ENCODE measurements around the gene MRGPRG. TPM values are rescaled to one million over a fixed set of nuclear protein-coding genes. Genes with fewer than 3 reads are reported as not detected.

The MRGPRG gene
- total RNA-seq, 1 donor from 2014 or later = not detected

DNA sequence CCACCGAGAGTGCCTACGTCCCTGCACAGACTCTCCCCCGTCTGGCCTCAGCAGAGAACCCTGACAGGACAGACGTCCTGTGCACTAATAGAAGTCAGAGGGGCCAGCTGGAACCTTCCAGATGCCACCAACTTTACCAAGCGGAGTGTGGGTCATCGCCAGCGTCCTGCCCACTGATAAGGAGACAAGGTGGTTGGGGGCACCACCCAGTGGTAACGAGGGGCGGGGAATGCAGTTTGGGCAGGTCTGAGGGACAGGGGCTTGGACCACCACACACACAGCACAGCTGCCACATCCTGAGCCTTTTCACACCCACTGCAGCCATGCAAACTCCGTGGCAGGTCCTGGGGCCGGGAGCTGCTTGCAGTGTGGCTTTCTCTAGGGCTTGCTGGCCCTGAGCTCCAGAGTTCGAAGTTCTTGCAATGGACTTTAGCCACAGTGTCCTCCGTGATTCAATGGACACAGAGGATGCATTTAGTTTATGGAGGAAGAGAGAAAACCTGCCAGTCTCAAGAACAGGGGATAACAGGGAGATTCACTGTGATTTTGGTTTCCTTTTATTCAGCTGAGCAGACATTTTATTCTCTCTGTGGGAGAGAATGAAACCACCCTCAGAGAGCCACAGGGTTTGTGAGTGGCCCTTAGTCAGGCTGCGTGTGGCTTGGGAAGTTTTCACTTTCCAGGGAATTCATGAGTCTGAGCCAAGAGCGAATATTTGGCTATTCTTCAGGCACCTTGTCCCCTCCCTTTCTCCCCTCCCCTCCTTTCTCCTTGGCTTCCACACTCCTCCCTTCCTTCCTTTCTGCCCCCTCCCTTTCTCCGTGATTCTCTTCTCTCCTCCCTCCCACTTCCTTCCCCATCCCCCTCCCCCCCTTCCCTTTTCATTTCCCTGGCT, 13.1 kb downstream of the MRGPRG start:
- no peaks in the 10 kb centered on the region for H3K36me3 ChIP-seq
- no peak for TF ChIP-seq CTCF (IDR thresholded peaks at IDR 0.05)
- H3K4me1 ChIP-seq = peaks cover 10% of the 10 kb centered on the region
- ATAC-seq (no peak), DNase-seq (no peak)
- no peak overlapping the region for H3K27ac ChIP-seq
- intact Hi-C loops (cut with DNase I) = no loop called here
- H3K27me3 ChIP-seq = peaks cover 28% of the 10 kb centered on the region
- H3K4me3 ChIP-seq = no peak overlapping the region
- no peaks in the 10 kb centered on the region for H3K9me3 ChIP-seq

DNA sequence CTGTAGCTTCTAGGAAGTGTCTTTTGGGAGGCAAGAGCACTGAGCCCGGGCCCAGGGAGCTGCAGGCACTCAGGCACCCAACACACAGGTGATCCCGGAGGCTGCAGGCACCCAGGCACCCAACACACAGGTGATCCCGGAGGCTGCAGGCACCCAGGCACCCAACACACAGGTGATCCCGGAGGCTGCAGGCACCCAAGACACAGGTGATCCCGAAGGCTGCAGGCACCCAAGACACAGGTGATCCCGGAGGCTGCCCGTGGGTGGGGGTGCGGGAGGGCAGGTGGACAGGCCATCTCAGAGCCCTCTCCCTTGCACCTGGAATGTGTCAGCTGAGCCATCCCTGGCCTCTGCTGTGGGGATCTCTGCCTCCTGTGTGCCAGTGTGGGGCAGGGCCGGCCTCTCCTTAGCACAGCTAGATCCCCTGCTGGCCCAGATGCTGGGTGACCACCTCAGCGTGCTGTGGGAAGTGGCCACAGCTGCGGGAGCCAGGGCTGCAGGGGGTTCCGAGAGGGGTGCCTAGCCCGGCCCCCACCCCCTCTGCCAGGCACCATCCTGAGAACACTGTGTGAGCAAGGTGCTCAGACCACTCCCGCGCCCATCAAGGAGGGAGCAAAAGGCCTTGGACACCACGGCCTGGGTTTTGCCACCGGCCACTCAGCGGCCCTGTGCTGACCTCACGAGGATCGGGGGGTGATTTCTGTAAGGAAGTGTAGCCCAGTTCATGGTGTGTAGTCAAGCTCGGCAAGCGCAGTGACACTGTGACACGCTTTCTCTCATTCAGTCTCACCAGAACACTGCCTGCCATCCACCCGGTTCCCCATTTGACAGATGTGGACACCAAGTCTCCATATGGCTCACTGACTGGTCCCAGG, 14.2 kb downstream of the MRGPRG start:
- DNase-seq (no peak), ATAC-seq (no peak)
- Histone ChIP-seq H3K27ac (no peak overlapping the region), H3K9me3 (no peaks in the 10 kb centered on the region), H3K36me3 (no peaks in the 10 kb centered on the region), H3K4me1 (peaks cover 10% of the 10 kb centered on the region), H3K4me3 (no peak overlapping the region), H3K27me3 (peaks cover 34% of the 10 kb centered on the region)
- TF ChIP-seq CTCF (IDR thresholded peaks at IDR 0.05) = no peak
- intact Hi-C loops (cut with DNase I) = no loop called here

DNA sequence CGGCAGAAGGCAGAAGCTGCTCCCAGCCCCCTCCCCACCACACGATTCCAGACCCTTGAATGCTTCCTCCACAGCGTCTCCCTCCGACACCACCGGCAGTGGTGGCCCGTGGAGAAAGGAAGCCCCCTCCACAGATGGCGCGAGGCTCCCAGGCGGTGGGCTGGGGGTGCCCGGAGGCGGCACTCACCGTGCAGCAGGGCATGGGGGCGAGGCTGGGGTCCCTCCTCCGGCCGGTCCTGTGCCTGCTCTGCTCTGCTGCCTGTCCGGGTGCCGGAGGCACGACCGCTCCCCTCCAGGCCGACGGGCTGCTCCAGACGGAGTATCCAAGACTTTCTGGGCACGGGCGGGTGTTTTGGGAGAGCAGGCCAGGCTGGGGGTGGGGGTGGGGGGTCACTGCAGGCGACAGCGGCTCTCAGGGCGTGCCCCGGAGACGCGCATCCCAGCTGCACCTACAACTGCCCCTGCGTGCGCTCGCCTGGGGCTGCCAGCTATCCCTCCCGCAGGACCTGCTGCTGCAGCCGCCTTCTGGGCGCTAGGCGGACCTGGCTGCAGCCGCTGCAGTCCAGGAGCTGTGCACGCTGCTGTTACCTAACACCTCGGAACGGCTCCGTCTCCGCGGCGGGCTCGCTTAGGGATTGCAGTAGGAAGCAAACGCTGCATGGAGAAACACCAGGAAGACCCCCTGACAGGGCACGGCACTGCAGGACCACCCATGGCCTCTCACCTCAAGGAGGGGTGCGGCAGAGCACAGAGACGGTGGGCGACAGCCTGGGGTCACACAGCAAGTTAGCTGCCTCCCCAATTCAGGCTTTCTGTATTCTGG, 15.2 kb downstream of the MRGPRG start:
- Histone ChIP-seq H3K4me1 (peaks cover 10% of the 10 kb centered on the region), H3K9me3 (no peaks in the 10 kb centered on the region), H3K36me3 (no peaks in the 10 kb centered on the region), H3K27me3 (peaks cover 34% of the 10 kb centered on the region), H3K4me3 (no peak overlapping the region), H3K27ac (no peak overlapping the region)
- intact Hi-C loops (cut with DNase I) = no loop called here
- TF ChIP-seq CTCF (IDR thresholded peaks at IDR 0.05) = no peak
- ATAC-seq (peak; percentile 24), DNase-seq (peak; percentile 60)

GRCh38 chr11:3202759-3203158, 15.9 kb downstream of the MRGPRG start:
- H3K4me1 ChIP-seq = peaks cover 10% of the 10 kb centered on the region
- peaks cover 34% of the 10 kb centered on the region for H3K27me3 ChIP-seq
- no peaks in the 10 kb centered on the region for H3K36me3 ChIP-seq
- peak; percentile 59 for DNase-seq
- intact Hi-C loops (cut with DNase I) = no loop called here
- ATAC-seq = no peak
- no peak overlapping the region for H3K4me3 ChIP-seq
- no peak for TF ChIP-seq CTCF (IDR thresholded peaks at IDR 0.05)
- H3K27ac ChIP-seq = no peak overlapping the region
- no peaks in the 10 kb centered on the region for H3K9me3 ChIP-seq

DNA sequence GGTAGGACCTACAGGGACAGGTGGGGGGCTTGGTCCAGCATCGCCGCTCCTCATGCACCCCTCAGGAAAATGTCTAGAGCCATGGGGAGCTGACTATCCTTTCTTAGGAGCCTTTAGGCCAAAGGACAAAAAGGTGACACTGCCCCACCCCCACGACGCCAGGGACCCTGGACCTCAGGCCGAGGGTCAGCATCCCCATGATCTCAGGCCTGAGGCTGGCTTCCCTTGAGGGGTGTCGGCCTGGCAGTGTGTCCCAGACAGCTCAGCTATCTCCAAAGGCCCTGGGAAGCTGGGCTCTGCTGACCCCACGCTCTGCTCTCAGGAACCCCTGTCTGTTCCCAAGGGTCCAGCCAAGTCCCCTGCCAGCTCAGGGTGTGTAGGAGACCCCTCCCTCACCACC, 16.3 kb downstream of the MRGPRG start:
- ATAC-seq = no peak
- no peak for DNase-seq
- no peaks in the 10 kb centered on the region for H3K9me3 ChIP-seq
- H3K27me3 ChIP-seq = peaks cover 34% of the 10 kb centered on the region
- H3K4me1 ChIP-seq = peaks cover 10% of the 10 kb centered on the region
- intact Hi-C loops (cut with DNase I) = no loop called here
- no peak for TF ChIP-seq CTCF (IDR thresholded peaks at IDR 0.05)
- H3K36me3 ChIP-seq = no peaks in the 10 kb centered on the region
- no peak overlapping the region for H3K4me3 ChIP-seq
- no peak overlapping the region for H3K27ac ChIP-seq
